ENCODE data around the gene NCKAP5. TPM values are rescaled to one million over a fixed set of nuclear protein-coding genes. Genes with fewer than 3 reads are reported as not detected.

Gene NCKAP5
- total and polyA plus RNA-seq, 2 of the 13 experiments (the other 11 are each of a cell fraction or from before 2014, with no cell fraction given), result 0.01 TPM; not detected in 1

GRCh38 chr2:132632000-132632649 lies 936.1 kb downstream of the NCKAP5 start (continued):
- peak in 1 of 2 experiments; percentile 29; a peak in 1 of 4 replicates for TF ChIP-seq REST (IDR thresholded peaks at IDR 0.05; ENCODE audit: borderline replicate concordance in 1 of 2, low read depth in 1 of 2, low read length in 2 of 2)
- TF ChIP-seq ZBTB1 (CRISPR knock-in tag; IDR thresholded peaks at IDR 0.05; ENCODE audit: borderline replicate concordance), result no peak
- no peak for TF ChIP-seq ZNF451 (CRISPR knock-in tag; IDR thresholded peaks at IDR 0.05)
- TF ChIP-seq ZBTB10 (CRISPR knock-in tag; IDR thresholded peaks at IDR 0.05; ENCODE audit: borderline replicate concordance), result no peak
- TF ChIP-seq ZNF839 (CRISPR knock-in tag; IDR thresholded peaks at IDR 0.05; ENCODE audit: borderline replicate concordance), result no peak
- TF ChIP-seq ADNP (CRISPR knock-in tag; IDR thresholded peaks at IDR 0.05), result no peak
- no peak for TF ChIP-seq ELF4 (CRISPR knock-in tag; IDR thresholded peaks at IDR 0.05; ENCODE audit: borderline replicate concordance)
- TF ChIP-seq ZNF468 (CRISPR knock-in tag; IDR thresholded peaks at IDR 0.05), result no peak
- no peak for TF ChIP-seq FOSL1 (CRISPR knock-in tag; IDR thresholded peaks at IDR 0.05; ENCODE audit: borderline replicate concordance)
- no peak for TF ChIP-seq ZNF350 (CRISPR knock-in tag; IDR thresholded peaks at IDR 0.05; ENCODE audit: borderline replicate concordance, low read depth)
- no peak for TF ChIP-seq RFXANK (CRISPR knock-in tag; IDR thresholded peaks at IDR 0.05)
- no peak for TF ChIP-seq ZFY (CRISPR knock-in tag; IDR thresholded peaks at IDR 0.05)
- no peak for TF ChIP-seq ZNF329 (CRISPR knock-in tag; IDR thresholded peaks at IDR 0.05; ENCODE audit: low read depth)
- TF ChIP-seq ZFAT (CRISPR knock-in tag; conservative IDR thresholded peaks at IDR 0.05), result no peak
- TF ChIP-seq ZNF775 (CRISPR knock-in tag; IDR thresholded peaks at IDR 0.05; ENCODE audit: borderline replicate concordance), result no peak
- TF ChIP-seq CHD2 (IDR thresholded peaks at IDR 0.05; ENCODE audit: low read depth, low read length), result no peak
- no peak for TF ChIP-seq BHLHE40 (IDR thresholded peaks at IDR 0.05; ENCODE audit: low read length)
- TF ChIP-seq PHF20 (CRISPR knock-in tag; IDR thresholded peaks at IDR 0.05), result no peak
- TF ChIP-seq FOXK1 (CRISPR knock-in tag; IDR thresholded peaks at IDR 0.05; ENCODE audit: borderline replicate concordance, low read depth), result no peak
- no peak for TF ChIP-seq CBX5 (CRISPR knock-in tag; IDR thresholded peaks at IDR 0.05; ENCODE audit: borderline replicate concordance)
- TF ChIP-seq ZNF282 (IDR thresholded peaks at IDR 0.05; ENCODE audit: partially characterized antibody), result no peak
- no peak for TF ChIP-seq ZNF275 (CRISPR knock-in tag; IDR thresholded peaks at IDR 0.05; ENCODE audit: borderline replicate concordance)

All from HepG2 (cell line).